Measurements from ENCODE around the gene AASS. TPM values are rescaled to one million over a fixed set of nuclear protein-coding genes. Genes with fewer than 3 reads are reported as not detected.

The AASS gene
- total and polyA plus RNA-seq, 4 donors = 10.8 to 95.4 (median 24.3) TPM

GRCh38 chr7:122161628-122162027 is 17.6 kb upstream of the AASS start:
- Histone ChIP-seq H3K9me3 (ENCODE audit: control insufficient read depth in 4 of 4, low read length in 3 of 4) (no peaks in the 10 kb centered on the region), H3K4me3 (ENCODE audit: low read depth in 1 of 3, low read length in 3 of 3) (no peak overlapping the region), H3K27ac (ENCODE audit: low read depth in 1 of 2, low read length in 2 of 2) (no peak overlapping the region), H3K36me3 (ENCODE audit: control insufficient read depth in 4 of 4, insufficient read depth in 3 of 4, low read depth in 1 of 4, low read length in 3 of 4) (no peaks in the 10 kb centered on the region), H3K27me3 (ENCODE audit: control insufficient read depth in 4 of 4, insufficient read depth in 4 of 4, low read length in 3 of 4) (no peaks in the 10 kb centered on the region), H3K9ac (ENCODE audit: low read depth in 1 of 2, low read length in 2 of 2) (no peak overlapping the region), H3K4me1 (ENCODE audit: control insufficient read depth in 4 of 4, insufficient read depth in 4 of 4, low read length in 3 of 4) (no peaks in the 10 kb centered on the region)
- 64% methylated on average over 3 of the region's 3 CpGs for WGBS
- TF ChIP-seq MAX (IDR thresholded peaks at IDR 0.05) (no peak), RXRA (IDR thresholded peaks at IDR 0.05) (no peak), HNF4G (IDR thresholded peaks at IDR 0.05) (no peak), TAF1 (conservative IDR thresholded peaks at IDR 0.05) (no peak), HNF4A (conservative IDR thresholded peaks at IDR 0.05) (no peak), FOXA1 (IDR thresholded peaks at IDR 0.05) (no peak), ZBTB33 (IDR thresholded peaks at IDR 0.05) (no peak), SP1 (IDR thresholded peaks at IDR 0.05) (no peak), REST (IDR thresholded peaks at IDR 0.05) (no peak), NR2F2 (IDR thresholded peaks at IDR 0.05) (no peak), RAD21 (IDR thresholded peaks at IDR 0.05) (no peak), JUND (IDR thresholded peaks at IDR 0.05) (no peak), CTCF (IDR thresholded peaks at IDR 0.05; ENCODE audit: low read depth, low read length, missing input control) (no peak)
- DNase-seq (ENCODE audit: low spot score) = no peak

GRCh38 chr7:122155566-122155965 is 11.5 kb upstream of the AASS start:
- H3K27me3 ChIP-seq (ENCODE audit: control insufficient read depth in 4 of 4, insufficient read depth in 4 of 4, low read length in 3 of 4) = no peaks in the 10 kb centered on the region
- H3K4me1 ChIP-seq (ENCODE audit: control insufficient read depth in 4 of 4, insufficient read depth in 4 of 4, low read length in 3 of 4) = peaks cover 0 to 3% (median 0%) of the 10 kb centered on the region in 4 donors
- H3K36me3 ChIP-seq (ENCODE audit: control insufficient read depth in 4 of 4, insufficient read depth in 3 of 4, low read depth in 1 of 4, low read length in 3 of 4) = no peaks in the 10 kb centered on the region
- no peak overlapping the region for H3K9ac ChIP-seq (ENCODE audit: low read depth in 1 of 2, low read length in 2 of 2)
- H3K27ac ChIP-seq (ENCODE audit: low read depth in 1 of 2, low read length in 2 of 2) = no peak overlapping the region
- WGBS = 72% methylated on average over 2 of the region's 2 CpGs
- H3K9me3 ChIP-seq (ENCODE audit: control insufficient read depth in 4 of 4, low read length in 3 of 4) = no peaks in the 10 kb centered on the region
- DNase-seq (ENCODE audit: low spot score) = no peak
- no peak overlapping the region for H3K4me3 ChIP-seq (ENCODE audit: low read depth in 1 of 3, low read length in 3 of 3)
- no peak for TF ChIP-seq GABPA (IDR thresholded peaks at IDR 0.05 in 1 of 2, conservative IDR thresholded peaks at IDR 0.05 in 1 of 2)
- no peak for TF ChIP-seq ATF3 (IDR thresholded peaks at IDR 0.05)
- no peak for TF ChIP-seq REST (IDR thresholded peaks at IDR 0.05)
- no peak for TF ChIP-seq TAF1 (conservative IDR thresholded peaks at IDR 0.05)
- no peak for TF ChIP-seq MAX (IDR thresholded peaks at IDR 0.05)
- no peak for TF ChIP-seq EGR1 (IDR thresholded peaks at IDR 0.05; ENCODE audit: low read depth in 2 of 2)
- TF ChIP-seq CTCF (IDR thresholded peaks at IDR 0.05; ENCODE audit: low read depth, low read length, missing input control) = no peak
- TF ChIP-seq SP1 (IDR thresholded peaks at IDR 0.05) = no peak
- TF ChIP-seq NR2F2 (IDR thresholded peaks at IDR 0.05) = no peak
- no peak for TF ChIP-seq HNF4A (conservative IDR thresholded peaks at IDR 0.05)
- no peak for TF ChIP-seq FOXA2 (IDR thresholded peaks at IDR 0.05)
- TF ChIP-seq RAD21 (IDR thresholded peaks at IDR 0.05) = no peak
- TF ChIP-seq RXRA (IDR thresholded peaks at IDR 0.05) = no peak

Measured in liver (tissue), 9 donors.